A549 (cell line): ENCODE results near the gene RABL6.

Source experiments
- EP300 ChIP-seq, 2 experiments: fragments of >200 bp; sonication (Bioruptor Twin); formaldehyde crosslinking; IDR thresholded peaks; 2 replicates in 1 of 2; 3 replicates in 1 of 2; pipeline ENCODE4 v1.6.1; 2016 to 2017
- TF ChIP-seq, protein P1 (sequence below): IDR thresholded peaks from 2 replicates; pipeline ENCODE4 v1.6.1; 2012
- TF ChIP-seq, protein P2 (sequence below): fragments of >200 bp; sonication (Bioruptor Twin); formaldehyde crosslinking; IDR thresholded peaks from 3 replicates; pipeline ENCODE4 v1.5.1; 2016

DNA sequence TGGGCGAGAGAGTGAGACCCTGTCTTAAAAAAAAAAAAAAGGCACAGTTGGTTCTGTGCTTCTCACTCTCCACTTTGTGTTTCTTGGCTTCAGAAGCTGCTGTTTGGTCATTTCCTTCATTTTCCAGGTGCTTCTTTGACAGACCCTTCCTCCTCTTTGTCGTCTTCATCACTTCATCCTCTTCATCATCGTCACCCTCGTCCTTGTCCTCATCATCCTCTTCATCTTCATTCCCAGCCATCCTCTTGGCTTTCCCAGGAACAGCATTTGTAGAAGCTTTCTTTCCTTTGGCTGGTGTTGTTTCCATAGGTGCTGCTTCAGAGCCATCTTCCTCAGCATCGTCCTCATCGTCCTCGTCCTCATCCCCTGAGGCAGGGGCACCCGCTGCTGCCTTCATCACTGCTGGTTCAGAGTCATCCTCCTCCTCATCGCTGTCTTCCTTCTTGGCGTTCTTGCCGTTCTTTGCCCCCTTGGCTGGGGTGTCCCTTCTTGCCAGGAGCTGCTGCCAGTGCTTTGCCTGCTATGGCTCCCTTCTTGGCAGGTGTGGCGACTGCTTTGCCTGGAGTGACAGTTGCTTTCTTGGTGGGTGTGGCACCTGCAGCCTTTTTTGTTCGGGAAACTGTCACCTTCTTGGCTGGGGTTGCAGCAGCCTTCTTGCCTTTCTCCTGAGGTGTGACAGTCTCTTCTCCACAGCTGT, 7.1 kb downstream of the RABL6 start:
- TF ChIP-seq, protein P1, sequence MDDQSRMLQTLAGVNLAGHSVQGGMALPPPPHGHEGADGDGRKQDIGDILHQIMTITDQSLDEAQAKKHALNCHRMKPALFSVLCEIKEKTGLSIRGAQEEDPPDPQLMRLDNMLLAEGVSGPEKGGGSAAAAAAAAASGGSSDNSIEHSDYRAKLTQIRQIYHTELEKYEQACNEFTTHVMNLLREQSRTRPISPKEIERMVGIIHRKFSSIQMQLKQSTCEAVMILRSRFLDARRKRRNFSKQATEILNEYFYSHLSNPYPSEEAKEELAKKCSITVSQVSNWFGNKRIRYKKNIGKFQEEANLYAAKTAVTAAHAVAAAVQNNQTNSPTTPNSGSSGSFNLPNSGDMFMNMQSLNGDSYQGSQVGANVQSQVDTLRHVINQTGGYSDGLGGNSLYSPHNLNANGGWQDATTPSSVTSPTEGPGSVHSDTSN, result no peak
- TF ChIP-seq EP300 (IDR thresholded peaks at IDR 0.05), result no peak
- TF ChIP-seq, protein P2, sequence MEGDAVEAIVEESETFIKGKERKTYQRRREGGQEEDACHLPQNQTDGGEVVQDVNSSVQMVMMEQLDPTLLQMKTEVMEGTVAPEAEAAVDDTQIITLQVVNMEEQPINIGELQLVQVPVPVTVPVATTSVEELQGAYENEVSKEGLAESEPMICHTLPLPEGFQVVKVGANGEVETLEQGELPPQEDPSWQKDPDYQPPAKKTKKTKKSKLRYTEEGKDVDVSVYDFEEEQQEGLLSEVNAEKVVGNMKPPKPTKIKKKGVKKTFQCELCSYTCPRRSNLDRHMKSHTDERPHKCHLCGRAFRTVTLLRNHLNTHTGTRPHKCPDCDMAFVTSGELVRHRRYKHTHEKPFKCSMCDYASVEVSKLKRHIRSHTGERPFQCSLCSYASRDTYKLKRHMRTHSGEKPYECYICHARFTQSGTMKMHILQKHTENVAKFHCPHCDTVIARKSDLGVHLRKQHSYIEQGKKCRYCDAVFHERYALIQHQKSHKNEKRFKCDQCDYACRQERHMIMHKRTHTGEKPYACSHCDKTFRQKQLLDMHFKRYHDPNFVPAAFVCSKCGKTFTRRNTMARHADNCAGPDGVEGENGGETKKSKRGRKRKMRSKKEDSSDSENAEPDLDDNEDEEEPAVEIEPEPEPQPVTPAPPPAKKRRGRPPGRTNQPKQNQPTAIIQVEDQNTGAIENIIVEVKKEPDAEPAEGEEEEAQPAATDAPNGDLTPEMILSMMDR, result no peak
